ENCODE measurements around the gene SLC7A6OS.

SLC7A6OS gene

GRCh38 chr16:68259007-68259825, 51.5 kb downstream of the SLC7A6OS start:
- H3K4me3 ChIP-seq (ENCODE audit: low read depth, low read length) = no peak overlapping the region
- ChIA-PET CTCF (interaction anchor here (1.5 to 8.9 kb wide), 9 partner anchors 11 to 252 kb away, joined by 4 to 374 read pairs (median 34); partner anchors contain the start of genes PLA2G15, PRMT7 and SLC7A6OS), POLR2A (no interaction called here)
- DNase-seq (ENCODE audit: low read depth, low spot score) = no peak
- no peak for TF ChIP-seq CTCF (IDR thresholded peaks at IDR 0.05; ENCODE audit: insufficient read depth, low read length, missing control alignments)

GRCh38 chr16:68257906-68258800, 52.6 kb downstream of the SLC7A6OS start:
- H3K4me3 ChIP-seq (ENCODE audit: low read depth, low read length) = no peak overlapping the region
- no peak for TF ChIP-seq CTCF (IDR thresholded peaks at IDR 0.05; ENCODE audit: insufficient read depth, low read length, missing control alignments)
- POLR2A ChIA-PET = interaction anchor here (0.5 to 1.2 kb wide), 4 partner anchors 14 to 203 kb away, joined by 3 read pairs; no protein-coding TSS in a partner anchor
- DNase-seq (ENCODE audit: low read depth, low spot score) = peak; percentile 31
- CTCF ChIA-PET = interaction anchor here (1.0 to 8.9 kb wide), 9 partner anchors 9 to 81 kb away, joined by 3 to 374 read pairs (median 4); partner anchors contain the start of gene PLA2G15

GRCh38 chr16:68257251-68257905, 53.4 kb downstream of the SLC7A6OS start:
- DNase-seq (ENCODE audit: low read depth, low spot score) = no peak
- POLR2A ChIA-PET = interaction anchor here (0.9 to 1.2 kb wide), 2 partner anchors 20 to 71 kb away, joined by 3 read pairs; no protein-coding TSS in a partner anchor
- CTCF ChIA-PET = interaction anchor here (1.0 to 8.9 kb wide), 8 partner anchors 8 to 82 kb away, joined by 3 to 374 read pairs (median 4); partner anchors contain the start of gene PLA2G15
- H3K4me3 ChIP-seq (ENCODE audit: low read depth, low read length) = no peak overlapping the region
- no peak for TF ChIP-seq CTCF (IDR thresholded peaks at IDR 0.05; ENCODE audit: insufficient read depth, low read length, missing control alignments)

GRCh38 chr16:68255712-68256111, 55.0 kb downstream of the SLC7A6OS start:
- ChIA-PET CTCF (interaction anchor here (1.4 to 6.0 kb wide), 3 partner anchors 7 to 73 kb away, joined by 3 to 70 read pairs (median 8); partner anchors contain the start of gene SLC7A6), POLR2A (no interaction called here)
- no peak for TF ChIP-seq CTCF (IDR thresholded peaks at IDR 0.05; ENCODE audit: insufficient read depth, low read length, missing control alignments)
- no peak overlapping the region for H3K4me3 ChIP-seq (ENCODE audit: low read depth, low read length)
- DNase-seq (ENCODE audit: low read depth, low spot score) = no peak

GRCh38 chr16:68253721-68254120, 57.0 kb downstream of the SLC7A6OS start:
- CTCF ChIA-PET = interaction anchor here (6.0 kb wide), 1 partner anchor 9 kb away, joined by 70 read pairs; the partner anchor contains the start of gene SLC7A6

More at GRCh38 chr16:68253721-68254120, 57.0 kb downstream of the SLC7A6OS start:
- POLR2A ChIA-PET = no interaction called here
- DNase-seq (ENCODE audit: low read depth, low spot score) = no peak
- no peak for TF ChIP-seq CTCF (IDR thresholded peaks at IDR 0.05; ENCODE audit: insufficient read depth, low read length, missing control alignments)
- H3K4me3 ChIP-seq (ENCODE audit: low read depth, low read length) = no peak overlapping the region

All from AG04449 (cell line).